B cell (primary cell): Measurements from ENCODE around the gene RFPL4A. TPM values are rescaled to one million over a fixed set of nuclear protein-coding genes. Genes with fewer than 3 reads are reported as not detected.

Experiments
- ATAC-seq: fragments of 200-7000 bp; cut with Tn5 transposase; one replicate; pipeline ENCODE4 v1.10.0; 2021; ENCODE audit warnings: low read depth, mild to moderate bottlenecking, moderate number of reproducible peaks, moderate library complexity
- CTCF ChIA-PET: fragments of 350-600 bp; sonication (Branson Sonifier 250); formaldehyde crosslinking; loops from one replicate; lab custom pipeline; 2021; ENCODE audit warnings: antibody characterized with exemption, inconsistent platforms; lab: Charles Lee
- POLR2A ChIA-PET: fragments of 350-600 bp; sonication (Branson Sonifier 250); formaldehyde crosslinking; loops from one replicate; lab custom pipeline; 2021; ENCODE audit warnings: antibody characterized with exemption; lab: Charles Lee
- DNase-seq: peaks from one replicate; pipeline ENCODE4 v3.0.0; 2013
- H2AFZ ChIP-seq: 2 replicates; pipeline ENCODE4 v1.6.1; 2012; ENCODE audit warnings: mild to moderate bottlenecking, low read depth, low read length; ENCODE audit not compliant: insufficient read depth, poor library complexity, severe bottlenecking
- H3K27ac ChIP-seq, 2 donors: 1 replicate in 1 of 2; 2 replicates in 1 of 2; pipeline ENCODE4 v1.5.1; 2012 to 2013; ENCODE audit warnings: low read length in 2 of 2, mild to moderate bottlenecking in 2 of 2, moderate library complexity in 1 of 2
- H3K27me3 ChIP-seq, 4 experiments: fragments of 200-600 bp in 1 of 4; sonication (generic) in 1 of 4; replicated peaks in 1 of 4; 1 replicate in 2 of 4; 2 replicates in 2 of 4; pipeline versions ENCODE4 v1.6.1 to v1.7.0; 2013 to 2016; ENCODE audit warnings: low read length in 3 of 4, mild to moderate bottlenecking in 2 of 4, mixed read lengths in 1 of 4, moderate library complexity in 1 of 4; ENCODE audit not compliant: insufficient read depth in 4 of 4, control insufficient read depth in 3 of 4; ENCODE audit errors: control extremely low read depth in 1 of 4
- H3K36me3 ChIP-seq, 2 experiments: replicated peaks in 1 of 2; 1 replicate in 1 of 2; 2 replicates in 1 of 2; pipeline versions ENCODE4 v1.6.1 to v1.7.1; 2013; ENCODE audit warnings: low read length in 1 of 2; ENCODE audit not compliant: insufficient read depth in 2 of 2, control insufficient read depth in 1 of 2; ENCODE audit errors: control extremely low read depth in 1 of 2, extremely low read depth in 1 of 2
- H3K4me1 ChIP-seq, 2 donors: fragments of 200-600 bp in 1 of 2; sonication (generic) in 1 of 2; 1 replicate in 1 of 2; 2 replicates in 1 of 2; pipeline versions ENCODE4 v1.5.1 to v1.6.1; 2013 to 2017; ENCODE audit warnings: low read length in 2 of 2; ENCODE audit not compliant: control insufficient read depth in 2 of 2, insufficient read depth in 2 of 2
- H3K4me2 ChIP-seq: replicated peaks from 2 replicates; pipeline ENCODE3; 2012; ENCODE audit warnings: mild to moderate bottlenecking, low read depth, low read length; ENCODE audit not compliant: poor library complexity, severe bottlenecking
- H3K4me3 ChIP-seq, 5 experiments: fragments of 200-600 bp in 1 of 5; sonication (generic) in 1 of 5; 1 replicate in 3 of 5; 2 replicates in 2 of 5; pipeline versions ENCODE4 v1.5.1 to v1.7.0; 2011 to 2016; ENCODE audit warnings: low read length in 4 of 5, mild to moderate bottlenecking in 4 of 5, low read depth in 2 of 5, control low read depth in 1 of 5, moderate library complexity in 1 of 5; ENCODE audit not compliant: insufficient read depth in 1 of 5; ENCODE audit errors: control extremely low read depth in 1 of 5, extremely low read depth in 1 of 5
- H3K79me2 ChIP-seq: fragments of 200-600 bp; sonication (generic); one replicate; pipeline ENCODE4 v1.6.0; 2016; ENCODE audit warnings: low read length; ENCODE audit not compliant: control insufficient read depth, insufficient read depth
- H3K9ac ChIP-seq: fragments of 200-600 bp; sonication (generic); 2 replicates; pipeline ENCODE4 v1.6.1; 2017; ENCODE audit warnings: mild to moderate bottlenecking, low read length, moderate library complexity
- H3K9me3 ChIP-seq, 3 donors: one replicate each; pipeline versions ENCODE4 v1.6.1 to v1.7.1; 2013; ENCODE audit warnings: low read length in 2 of 3; ENCODE audit not compliant: control insufficient read depth in 2 of 3, insufficient read depth in 1 of 3; ENCODE audit errors: control extremely low read depth in 1 of 3
- H4K20me1 ChIP-seq: 2 replicates; pipeline ENCODE4 v1.6.0; 2012; ENCODE audit warnings: mild to moderate bottlenecking, low read length; ENCODE audit not compliant: insufficient read depth, control insufficient read depth, poor library complexity, severe bottlenecking
- H3K27ac Mint-ChIP-seq: one replicate; pipeline ENCODE4 v1.8.0; 2021; ENCODE audit warnings: mixed read lengths
- H3K27me3 Mint-ChIP-seq: one replicate; pipeline ENCODE4 v1.8.0; 2021; ENCODE audit warnings: mixed read lengths
- H3K4me1 Mint-ChIP-seq: one replicate; pipeline ENCODE4 v1.8.0; 2021; ENCODE audit warnings: mixed read lengths
- H3K4me3 Mint-ChIP-seq: one replicate; pipeline ENCODE4 v1.8.0; 2021; ENCODE audit warnings: mixed read lengths
- H3K9me3 Mint-ChIP-seq: one replicate; pipeline ENCODE4 v1.8.0; 2022; ENCODE audit warnings: mixed read lengths; ENCODE audit not compliant: insufficient read depth
- CTCF ChIP-seq: fragments of 200-600 bp; IDR thresholded peaks from one replicate; pipeline ENCODE4 v1.8.0; 2022; ENCODE audit warnings: antibody characterized with exemption, mild to moderate bottlenecking
- EZH2 ChIP-seq: IDR thresholded peaks from 2 replicates; pipeline ENCODE4 v1.6.1; 2012; ENCODE audit warnings: borderline replicate concordance, low read depth, mild to moderate bottlenecking, moderate library complexity, low read length; ENCODE audit not compliant: insufficient read depth, poor library complexity, severe bottlenecking
- WGBS: methylation state at CpG from one replicate; pipeline ENCODE4 v1.1.5; 2013; ENCODE audit warnings: missing lambda C conversion rate; ENCODE audit not compliant: insufficient coverage; 5-methylcytosine and 5-hydroxymethylcytosine counted together
- intact Hi-C: fragments of 100-400 bp; cut with micrococcal nuclease; formaldehyde crosslinking; loops from one replicate; pipeline ENCODE4 v1.10.0; 2022
- polyA plus RNA-seq: library from polyadenylated mRNA; depleted of rRNA; stranded (reverse); fragments of >200 nt; gene quantifications from 2 replicates; pipeline ENCODE4 v1.2.3, GENCODE V29; 2012
- total RNA-seq, 2 donors: library from RNA; stranded (reverse); fragments of 120-200 nt in 1 of 2; gene quantifications; 1 replicate in 1 of 2; 2 replicates in 1 of 2; pipeline versions ENCODE4 v1.2.3 to v1.2.4, GENCODE V29; 2013 to 2022

The RFPL4A gene
- total and polyA plus RNA-seq, 2 donors (not counting 1 experiment from before 2014, with no cell fraction given): not detected

GRCh38 chr19:55809381-55810058 lies 50.6 kb downstream of the RFPL4A start:
- H3K27me3 ChIP-seq: peaks cover 0 to 3% (median 0%) of the 10 kb centered on the region in 4 experiments
- H3K36me3 ChIP-seq: no peaks in the 10 kb centered on the region
- peak overlapping the region; percentile 47 for H3K9ac ChIP-seq
- peak overlapping the region; percentile 72 for H3K4me3 Mint-ChIP-seq
- H3K4me3 ChIP-seq: peak overlapping the region in 2 of 5 experiments; percentile 24 to 25
- ChIA-PET CTCF (interaction anchor here (0.6 to 5.4 kb wide), 19 partner anchors 9 to 467 kb away, joined by 3 to 107 read pairs (median 4); partner anchors contain the start of genes CCDC106, SHISA7 and ZNF784), POLR2A (interaction anchor here (0.6 to 0.9 kb wide), 3 partner anchors 155 to 333 kb away, joined by 3 to 4 read pairs (median 3); partner anchors contain the start of gene U2AF2)
- DNase-seq: peak; percentile 83
- peak; percentile 91 for ATAC-seq
- H3K27ac Mint-ChIP-seq: peak overlapping the region; percentile 80
- peaks cover 4 to 9% of the 10 kb centered on the region in 2 donors for H3K4me1 ChIP-seq
- peak; percentile 78 for TF ChIP-seq CTCF
- no peak for TF ChIP-seq EZH2
- peaks cover 3% of the 10 kb centered on the region for H3K9me3 Mint-ChIP-seq
- intact Hi-C loops: loop anchor here (1.0 kb wide), 2 partner anchors 106 to 131 kb away; no protein-coding TSS in a partner anchor
- peaks cover 26% of the 10 kb centered on the region for H3K27me3 Mint-ChIP-seq
- H2AFZ ChIP-seq: peak overlapping the region; percentile 78
- H3K9me3 ChIP-seq: peaks cover 0 to 4% (median 0%) of the 10 kb centered on the region in 3 donors
- H3K27ac ChIP-seq: no peak overlapping the region
- H3K4me2 ChIP-seq: peak overlapping the region; percentile 57
- WGBS: 47% methylated on average over 17 of the region's 20 CpGs
- H3K79me2 ChIP-seq: no peaks in the 10 kb centered on the region
- H4K20me1 ChIP-seq: no peaks in the 10 kb centered on the region
- peaks cover 10% of the 10 kb centered on the region for H3K4me1 Mint-ChIP-seq

- Mint-ChIP-seq H3K27me3 (peaks cover 30% of the 10 kb centered on the region), H3K9me3 (peaks cover 3% of the 10 kb centered on the region), H3K4me1 (peaks cover 10% of the 10 kb centered on the region), H3K4me3 (no peak overlapping the region), H3K27ac (no peak overlapping the region)
- ATAC-seq: no peak
- Histone ChIP-seq H3K79me2 (no peaks in the 10 kb centered on the region), H3K4me1 (peaks cover 4 to 9% of the 10 kb centered on the region in 2 donors), H3K9me3 (peaks cover 0 to 4% (median 0%) of the 10 kb centered on the region in 3 donors), H3K4me2 (no peak overlapping the region), H3K27me3 (peaks cover 0 to 3% (median 0%) of the 10 kb centered on the region in 4 experiments), H3K27ac (no peak overlapping the region), H3K36me3 (no peaks in the 10 kb centered on the region), H2AFZ (no peak overlapping the region), H3K4me3 (no peak overlapping the region), H4K20me1 (no peaks in the 10 kb centered on the region), H3K9ac (no peak overlapping the region)
- 60% methylated on average over 1 of the region's 3 CpGs for WGBS
- no peak for DNase-seq
- ChIA-PET POLR2A (no interaction called here), CTCF (interaction anchor here (5.4 kb wide), 1 partner anchor 179 kb away, joined by 107 read pairs; no protein-coding TSS in a partner anchor)
- intact Hi-C loops: no loop called here
- TF ChIP-seq EZH2 (no peak), CTCF (no peak)
Observed at GRCh38 chr19:55811340-55811739, 52.4 kb downstream of the RFPL4A start.
